ENCODE measurements around the gene MED8. TPM values are rescaled to one million over a fixed set of nuclear protein-coding genes. Genes with fewer than 3 reads are reported as not detected.

MED8 gene
- total and polyA plus RNA-seq, 2 of the 8 experiments (the other 6 are each of a cell fraction or from before 2014, with no cell fraction given), result 7.0 to 20.6 TPM

DNA sequence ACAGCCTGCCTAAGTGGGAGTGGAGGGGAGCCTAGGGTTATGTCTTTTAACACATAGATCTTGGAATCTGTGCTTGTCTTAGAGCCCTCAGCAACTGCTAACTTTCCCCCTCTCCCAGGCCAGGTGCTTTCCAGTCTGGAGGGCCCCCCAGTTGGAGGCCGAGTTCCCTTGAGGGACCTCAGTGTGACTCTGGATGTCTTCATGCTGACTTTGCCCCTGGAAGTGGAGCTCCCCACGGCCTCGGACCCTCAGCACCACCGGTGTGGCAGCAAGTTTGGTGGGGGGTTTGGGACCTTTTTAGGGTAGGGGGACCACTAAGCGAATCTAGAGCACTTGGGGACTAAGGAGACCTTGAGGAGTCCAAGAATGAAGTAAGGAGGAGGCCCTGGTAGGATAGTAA lies 41.2 kb upstream of the MED8 start:
- Histone ChIP-seq H2BK5ac (ENCODE audit: low read depth, low read length) (no peak overlapping the region), H3K9me3 (ENCODE audit: insufficient read depth in 2 of 2, low read depth in 1 of 2, low read length in 1 of 2) (no peaks in the 10 kb centered on the region), H4K5ac (ENCODE audit: insufficient read length, low read depth, low read length) (no peak overlapping the region), H2AFZ (ENCODE audit: low read length) (no peak overlapping the region), H3K36me3 (ENCODE audit: control insufficient read depth in 2 of 4, insufficient read depth in 4 of 4, low read length in 3 of 4) (peaks cover 2 to 52% (median 29%) of the 10 kb centered on the region in 4 experiments), H3K56ac (replicated peaks; ENCODE audit: insufficient read length, low read depth, low read length) (no peak overlapping the region), H2AK5ac (ENCODE audit: low read depth, low read length) (no peak overlapping the region), H2BK120ac (replicated peaks; ENCODE audit: low read depth, low read length) (no peak overlapping the region), H3K4ac (replicated peaks; ENCODE audit: insufficient read length, low read depth, low read length) (no peak overlapping the region), H3K9ac (replicated peaks in 1 of 4; ENCODE audit: extremely low read depth in 1 of 4, low read depth in 3 of 4, low read length in 3 of 4) (no peak overlapping the region), H2BK15ac (ENCODE audit: low read length) (no peak overlapping the region), H3K23ac (ENCODE audit: insufficient read length) (no peak overlapping the region), H3K79me1 (ENCODE audit: low read depth, low read length) (no peaks in the 10 kb centered on the region), H4K8ac (ENCODE audit: extremely low read depth, insufficient read depth, low read length) (no peak overlapping the region), H3K14ac (ENCODE audit: insufficient read length) (no peak overlapping the region), H3K4me1 (replicated peaks in 1 of 4; ENCODE audit: control insufficient read depth in 3 of 4, insufficient read depth in 4 of 4, low read length in 3 of 4) (no peaks in the 10 kb centered on the region), H3K27me3 (replicated peaks in 1 of 4; ENCODE audit: control insufficient read depth in 3 of 4, extremely low read depth in 1 of 4, insufficient read depth in 3 of 4, low read length in 3 of 4) (no peaks in the 10 kb centered on the region), H3K4me3 (ENCODE audit: extremely low read depth in 1 of 4, insufficient read depth in 2 of 4, low read depth in 3 of 4, low read length in 4 of 4) (no peak overlapping the region), H3K79me2 (ENCODE audit: control insufficient read depth in 1 of 2, insufficient read depth in 2 of 2, low read length in 2 of 2) (no peaks in the 10 kb centered on the region), H2BK12ac (ENCODE audit: low read depth, low read length) (no peak overlapping the region), H3K18ac (ENCODE audit: extremely low read depth, low read length) (no peak overlapping the region), H4K20me1 (replicated peaks in 1 of 2; ENCODE audit: control insufficient read depth in 1 of 2, insufficient read depth in 2 of 2, low read length in 2 of 2) (peaks cover 0 to 4% of the 10 kb centered on the region in 2 experiments), H3K23me2 (ENCODE audit: low read depth, low read length) (no peaks in the 10 kb centered on the region), H2BK20ac (ENCODE audit: low read length) (no peak overlapping the region), H4K91ac (replicated peaks; ENCODE audit: insufficient read length, low read length) (no peak overlapping the region), H3K4me2 (ENCODE audit: insufficient read depth in 1 of 2, low read depth in 2 of 2, low read length in 2 of 2) (no peak overlapping the region), H3K27ac (ENCODE audit: low read depth, low read length) (no peak overlapping the region)
- ChIA-PET POLR2A (ENCODE audit: partially characterized antibody) (interaction anchor here (1.1 kb wide), 1 partner anchor 14 kb away, joined by 3 read pairs; no protein-coding TSS in a partner anchor), CTCF (ENCODE audit: partially characterized antibody) (no interaction called here)
- 89% methylated on average over 5 of the region's 5 CpGs; no CpG with 5 or more reads in 1 of the 2 experiments for WGBS, 2 experiments (ENCODE audit: extremely low coverage in 1 of 2, insufficient coverage in 1 of 2, insufficient read length in 1 of 2, insufficient replicate concordance in 2 of 2, low coverage in 1 of 2, low lambda C conversion rate in 2 of 2, missing lambda C conversion rate in 1 of 2)
- DNase-seq (ENCODE audit: low read depth in 1 of 2, low spot score in 2 of 2) (no peak), FAIRE-seq (no peak)
- TF ChIP-seq KDM4A (IDR thresholded peaks at IDR 0.05; ENCODE audit: low read depth, low read length, severe bottlenecking) (no peak), MAFK (IDR thresholded peaks at IDR 0.05; ENCODE audit: low read depth, low read length) (no peak), BACH1 (IDR thresholded peaks at IDR 0.05; ENCODE audit: low read length) (no peak), GTF2F1 (IDR thresholded peaks at IDR 0.05; ENCODE audit: borderline replicate concordance, low read depth, low read length) (no peak)
- TF ChIP-seq, protein P1, sequence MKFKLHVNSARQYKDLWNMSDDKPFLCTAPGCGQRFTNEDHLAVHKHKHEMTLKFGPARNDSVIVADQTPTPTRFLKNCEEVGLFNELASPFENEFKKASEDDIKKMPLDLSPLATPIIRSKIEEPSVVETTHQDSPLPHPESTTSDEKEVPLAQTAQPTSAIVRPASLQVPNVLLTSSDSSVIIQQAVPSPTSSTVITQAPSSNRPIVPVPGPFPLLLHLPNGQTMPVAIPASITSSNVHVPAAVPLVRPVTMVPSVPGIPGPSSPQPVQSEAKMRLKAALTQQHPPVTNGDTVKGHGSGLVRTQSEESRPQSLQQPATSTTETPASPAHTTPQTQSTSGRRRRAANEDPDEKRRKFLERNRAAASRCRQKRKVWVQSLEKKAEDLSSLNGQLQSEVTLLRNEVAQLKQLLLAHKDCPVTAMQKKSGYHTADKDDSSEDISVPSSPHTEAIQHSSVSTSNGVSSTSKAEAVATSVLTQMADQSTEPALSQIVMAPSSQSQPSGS (IDR thresholded peaks at IDR 0.05; ENCODE audit: low read length), result no peak
- TF ChIP-seq, protein P2, sequence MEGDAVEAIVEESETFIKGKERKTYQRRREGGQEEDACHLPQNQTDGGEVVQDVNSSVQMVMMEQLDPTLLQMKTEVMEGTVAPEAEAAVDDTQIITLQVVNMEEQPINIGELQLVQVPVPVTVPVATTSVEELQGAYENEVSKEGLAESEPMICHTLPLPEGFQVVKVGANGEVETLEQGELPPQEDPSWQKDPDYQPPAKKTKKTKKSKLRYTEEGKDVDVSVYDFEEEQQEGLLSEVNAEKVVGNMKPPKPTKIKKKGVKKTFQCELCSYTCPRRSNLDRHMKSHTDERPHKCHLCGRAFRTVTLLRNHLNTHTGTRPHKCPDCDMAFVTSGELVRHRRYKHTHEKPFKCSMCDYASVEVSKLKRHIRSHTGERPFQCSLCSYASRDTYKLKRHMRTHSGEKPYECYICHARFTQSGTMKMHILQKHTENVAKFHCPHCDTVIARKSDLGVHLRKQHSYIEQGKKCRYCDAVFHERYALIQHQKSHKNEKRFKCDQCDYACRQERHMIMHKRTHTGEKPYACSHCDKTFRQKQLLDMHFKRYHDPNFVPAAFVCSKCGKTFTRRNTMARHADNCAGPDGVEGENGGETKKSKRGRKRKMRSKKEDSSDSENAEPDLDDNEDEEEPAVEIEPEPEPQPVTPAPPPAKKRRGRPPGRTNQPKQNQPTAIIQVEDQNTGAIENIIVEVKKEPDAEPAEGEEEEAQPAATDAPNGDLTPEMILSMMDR (IDR thresholded peaks at IDR 0.05; ENCODE audit: control extremely low read depth in 1 of 3, insufficient read depth in 1 of 3, low read depth in 1 of 3, low read length in 3 of 3), result no peak

Data from H1 (cell line).